Measurements from ENCODE around the gene UBTD1. TPM values are rescaled to one million over a fixed set of nuclear protein-coding genes. Genes with fewer than 3 reads are reported as not detected.

UBTD1 gene
- total and polyA plus RNA-seq, 10 of the 15 experiments (the other 5 are each of a cell fraction or from before 2014, with no cell fraction given): 0.04 to 1.5 (median 1.2) TPM; not detected in 1

GRCh38 chr10:97564776-97565175 lies 66.1 kb downstream of the UBTD1 start:
- Histone ChIP-seq H3K79me2 (ENCODE audit: control insufficient read depth, insufficient read depth, low read length) (no peaks in the 10 kb centered on the region), H3K4me2 (ENCODE audit: control insufficient read depth, insufficient read depth) (no peak overlapping the region), H3K36me3 (ENCODE audit: control insufficient read depth in 2 of 2, insufficient read depth in 2 of 2, low read length in 1 of 2) (no peaks in the 10 kb centered on the region), H3K9ac (ENCODE audit: control insufficient read depth, insufficient read depth, low read length) (no peak overlapping the region), H3K27ac (ENCODE audit: control insufficient read depth, insufficient read depth) (no peak overlapping the region), H3K9me3 (replicated peaks; ENCODE audit: control insufficient read depth, insufficient read depth, low read length) (no peaks in the 10 kb centered on the region; the same call in 2 of the 3 replicates), H3K4me3 (no peak overlapping the region), H3K27me3 (replicated peaks in 1 of 2; ENCODE audit: control insufficient read depth in 2 of 2, insufficient read depth in 2 of 2, low read length in 1 of 2) (no peaks in the 10 kb centered on the region), H4K20me1 (ENCODE audit: control insufficient read depth, insufficient read depth) (no peaks in the 10 kb centered on the region), H3K4me1 (ENCODE audit: control insufficient read depth, insufficient read depth, low read length) (peaks cover 5% of the 10 kb centered on the region), H2AFZ (ENCODE audit: control insufficient read depth, low read depth, low read length) (no peak overlapping the region)
- in situ Hi-C loops (cut with MboI): no loop called here
- FAIRE-seq: no peak
- intact Hi-C loops (cut with micrococcal nuclease; ENCODE audit: unreplicated experiment): no loop called here
- TF ChIP-seq PKNOX1 (IDR thresholded peaks at IDR 0.05) (peak; percentile 57; the same call in 1 of the 2 replicates), SREBF1 (IDR thresholded peaks at IDR 0.05; ENCODE audit: low read length) (no peak)
- TF ChIP-seq, protein P1, sequence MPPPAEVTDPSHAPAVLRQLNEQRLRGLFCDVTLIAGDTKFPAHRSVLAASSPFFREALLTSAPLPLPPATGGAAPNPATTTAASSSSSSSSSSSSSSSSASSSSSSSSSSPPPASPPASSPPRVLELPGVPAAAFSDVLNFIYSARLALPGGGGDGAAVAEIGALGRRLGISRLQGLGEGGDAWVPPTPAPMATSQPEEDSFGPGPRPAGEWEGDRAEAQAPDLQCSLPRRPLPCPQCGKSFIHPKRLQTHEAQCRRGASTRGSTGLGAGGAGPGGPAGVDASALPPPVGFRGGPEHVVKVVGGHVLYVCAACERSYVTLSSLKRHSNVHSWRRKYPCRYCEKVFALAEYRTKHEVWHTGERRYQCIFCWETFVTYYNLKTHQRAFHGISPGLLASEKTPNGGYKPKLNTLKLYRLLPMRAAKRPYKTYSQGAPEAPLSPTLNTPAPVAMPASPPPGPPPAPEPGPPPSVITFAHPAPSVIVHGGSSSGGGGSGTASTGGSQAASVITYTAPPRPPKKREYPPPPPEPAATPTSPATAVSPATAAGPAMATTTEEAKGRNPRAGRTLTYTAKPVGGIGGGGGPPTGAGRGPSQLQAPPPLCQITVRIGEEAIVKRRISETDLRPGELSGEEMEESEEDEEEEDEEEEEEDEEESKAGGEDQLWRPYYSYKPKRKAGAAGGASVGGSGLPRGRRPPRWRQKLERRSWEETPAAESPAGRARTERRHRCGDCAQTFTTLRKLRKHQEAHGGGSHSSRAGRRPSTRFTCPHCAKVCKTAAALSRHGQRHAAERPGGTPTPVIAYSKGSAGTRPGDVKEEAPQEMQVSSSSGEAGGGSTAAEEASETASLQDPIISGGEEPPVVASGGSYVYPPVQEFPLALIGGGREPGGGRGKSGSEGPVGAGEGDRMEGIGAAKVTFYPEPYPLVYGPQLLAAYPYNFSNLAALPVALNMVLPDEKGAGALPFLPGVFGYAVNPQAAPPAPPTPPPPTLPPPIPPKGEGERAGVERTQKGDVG (CRISPR knock-in tag; IDR thresholded peaks at IDR 0.05): no peak
- ChIA-PET RAD21 (ENCODE audit: unreplicated experiment) (interaction anchor here (0.8 kb wide), 1 partner anchor 10 kb away, joined by 3 read pairs; no protein-coding TSS in a partner anchor), SMC1A (ENCODE audit: uncharacterized antibody, unreplicated experiment) (no interaction called here), POLR2A (interaction anchor here (1.6 kb wide), 1 partner anchor 19 kb away, joined by 3 read pairs; the partner anchor contains the start of gene HOGA1), CTCF (interaction anchor here (1.4 kb wide), 2 partner anchors 11 to 30 kb away, joined by 3 to 4 read pairs; no protein-coding TSS in a partner anchor)
- no peak for ATAC-seq
- 90% methylated on average over 4 of the region's 4 CpGs for WGBS (ENCODE audit: insufficient coverage, insufficient replicate concordance, low lambda C conversion rate, missing lambda C conversion rate)
- BruUV-seq (replicated peaks): no TSS peak
- no peak for DNase-seq (ENCODE audit: low read depth, low spot score)

Measured in GM12878 (cell line).